Measurements from ENCODE around the gene OAS2.

OAS2 gene

DNA sequence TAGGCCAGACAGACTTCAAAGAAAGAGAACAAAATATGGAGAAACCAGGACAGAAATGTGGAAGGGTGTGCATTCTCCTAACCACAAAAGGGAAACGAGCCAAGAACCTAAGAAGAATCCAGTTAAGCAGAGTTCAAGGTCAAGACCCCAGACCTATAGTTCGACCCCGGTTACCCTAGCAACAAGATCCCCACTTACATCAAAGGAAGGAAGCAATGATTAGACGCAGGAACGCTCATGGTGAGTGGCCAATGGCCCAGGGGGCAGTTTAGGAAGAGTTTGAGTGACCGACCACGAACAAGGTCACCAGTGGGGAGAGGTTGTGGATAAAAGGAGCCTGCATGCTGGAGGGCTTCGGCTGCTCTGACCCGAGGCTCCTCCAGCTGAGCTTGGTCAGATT is 36.2 kb downstream of the OAS2 start:
- Histone ChIP-seq H2BK12ac (ENCODE audit: low read length) (no peak overlapping the region), H2BK5ac (ENCODE audit: low read depth, low read length, poor library complexity) (no peak overlapping the region), H3K4me2 (ENCODE audit: low read length) (no peak overlapping the region), H4K8ac (ENCODE audit: low read depth, low read length) (no peak overlapping the region), H4K12ac (ENCODE audit: low read depth, low read length) (no peak overlapping the region), H3K14ac (ENCODE audit: low read length) (no peak overlapping the region), H3K27ac (ENCODE audit: low read depth, low read length) (no peak overlapping the region), H3K4ac (ENCODE audit: low read depth, low read length) (no peak overlapping the region), H4K91ac (ENCODE audit: low read depth, low read length) (no peak overlapping the region), H2BK120ac (ENCODE audit: insufficient read depth, low read length, poor library complexity) (no peak overlapping the region), H3K4me1 (ENCODE audit: control insufficient read depth in 1 of 2, insufficient read depth in 2 of 2, low read length in 2 of 2) (no peaks in the 10 kb centered on the region), H3K79me2 (ENCODE audit: control insufficient read depth, insufficient read depth, low read length, poor library complexity) (no peaks in the 10 kb centered on the region), H3K18ac (ENCODE audit: low read length) (no peak overlapping the region), H3K4me3 (ENCODE audit: low read depth, low read length) (no peak overlapping the region), H2AK5ac (ENCODE audit: low read length) (no peak overlapping the region), H2AFZ (ENCODE audit: insufficient read depth, low read length, poor library complexity) (no peak overlapping the region), H3K79me1 (ENCODE audit: low read length) (no peaks in the 10 kb centered on the region), H3K23ac (ENCODE audit: low read length) (no peak overlapping the region), H3K36me3 (ENCODE audit: control insufficient read depth in 1 of 2, insufficient read depth in 2 of 2, low read length in 2 of 2) (no peaks in the 10 kb centered on the region), H3K9ac (ENCODE audit: low read length) (no peak overlapping the region), H3K27me3 (ENCODE audit: insufficient read depth, low read length) (no peaks in the 10 kb centered on the region), H3K9me3 (ENCODE audit: insufficient read depth, low read depth, low read length) (no peaks in the 10 kb centered on the region)
- no CpG with 5 or more reads among the region's 9 CpGs for WGBS (ENCODE audit: extremely low coverage, insufficient coverage, insufficient read length)
- DNase-seq, result no peak

DNA sequence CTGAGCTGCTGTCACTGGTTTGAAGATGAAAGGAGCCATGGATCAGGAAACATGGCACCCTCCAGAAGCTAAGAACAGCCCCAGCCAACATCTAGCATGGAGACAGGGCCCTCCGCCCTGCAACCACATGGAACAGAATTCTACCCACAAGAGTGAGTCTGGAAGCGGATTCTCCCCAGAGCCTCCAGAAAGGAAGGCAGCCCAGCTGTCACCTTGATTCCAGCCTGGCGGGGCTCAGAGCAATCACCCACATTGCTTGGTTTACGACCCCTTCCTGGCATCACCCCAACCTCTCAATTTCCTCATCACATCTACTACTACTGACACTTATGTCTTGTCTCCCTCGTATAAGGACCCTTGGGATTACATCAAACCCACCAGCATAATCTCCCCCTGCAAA is 38.5 kb downstream of the OAS2 start:
- no peak overlapping the region for H2BK5ac ChIP-seq (ENCODE audit: low read depth, low read length, poor library complexity)
- H3K79me1 ChIP-seq (ENCODE audit: low read length), result no peaks in the 10 kb centered on the region
- H2AFZ ChIP-seq (ENCODE audit: insufficient read depth, low read length, poor library complexity), result no peak overlapping the region
- H3K36me3 ChIP-seq (ENCODE audit: control insufficient read depth in 1 of 2, insufficient read depth in 2 of 2, low read length in 2 of 2), result no peaks in the 10 kb centered on the region
- H2BK120ac ChIP-seq (ENCODE audit: insufficient read depth, low read length, poor library complexity), result no peak overlapping the region
- DNase-seq, result no peak
- no peak overlapping the region for H3K18ac ChIP-seq (ENCODE audit: low read length)
- H4K91ac ChIP-seq (ENCODE audit: low read depth, low read length), result no peak overlapping the region
- H3K27ac ChIP-seq (ENCODE audit: low read depth, low read length), result no peak overlapping the region
- WGBS (ENCODE audit: extremely low coverage, insufficient coverage, insufficient read length), result no CpG with 5 or more reads among the region's 5 CpGs
- H3K4me3 ChIP-seq (ENCODE audit: low read depth, low read length), result no peak overlapping the region
- H4K12ac ChIP-seq (ENCODE audit: low read depth, low read length), result no peak overlapping the region
- no peak overlapping the region for H3K9ac ChIP-seq (ENCODE audit: low read length)
- no peaks in the 10 kb centered on the region for H3K27me3 ChIP-seq (ENCODE audit: insufficient read depth, low read length)
- no peak overlapping the region for H3K4ac ChIP-seq (ENCODE audit: low read depth, low read length)
- H4K8ac ChIP-seq (ENCODE audit: low read depth, low read length), result no peak overlapping the region
- no peak overlapping the region for H3K23ac ChIP-seq (ENCODE audit: low read length)
- no peak overlapping the region for H2BK12ac ChIP-seq (ENCODE audit: low read length)
- no peaks in the 10 kb centered on the region for H3K79me2 ChIP-seq (ENCODE audit: control insufficient read depth, insufficient read depth, low read length, poor library complexity)
- no peak overlapping the region for H3K14ac ChIP-seq (ENCODE audit: low read length)
- no peak overlapping the region for H2AK5ac ChIP-seq (ENCODE audit: low read length)
- H3K4me1 ChIP-seq (ENCODE audit: control insufficient read depth in 1 of 2, insufficient read depth in 2 of 2, low read length in 2 of 2), result no peaks in the 10 kb centered on the region
- H3K4me2 ChIP-seq (ENCODE audit: low read length), result no peak overlapping the region
- H3K9me3 ChIP-seq (ENCODE audit: insufficient read depth, low read depth, low read length), result no peaks in the 10 kb centered on the region

DNA sequence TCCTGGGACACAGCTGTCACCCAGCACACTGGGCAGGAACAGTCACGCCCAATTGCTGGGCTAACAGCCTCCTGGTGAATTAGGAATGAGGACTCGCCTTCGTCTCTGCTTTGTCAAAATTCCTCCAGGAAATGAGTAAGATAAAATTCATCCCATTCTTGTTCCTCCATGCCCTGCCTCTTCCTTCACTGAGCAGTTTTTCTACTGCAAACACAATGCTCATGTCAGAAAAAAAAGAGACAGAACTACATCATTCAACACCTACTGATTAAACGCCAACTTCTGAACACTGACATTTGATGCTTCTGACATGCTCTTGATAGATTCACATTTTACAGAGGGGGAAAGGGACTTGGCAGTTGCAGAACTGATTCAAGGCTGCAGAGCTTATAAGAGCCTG is 40.7 kb downstream of the OAS2 start:
- no peak overlapping the region for H4K12ac ChIP-seq (ENCODE audit: low read depth, low read length)
- H3K14ac ChIP-seq (ENCODE audit: low read length), result no peak overlapping the region
- no peaks in the 10 kb centered on the region for H3K79me2 ChIP-seq (ENCODE audit: control insufficient read depth, insufficient read depth, low read length, poor library complexity)
- no peaks in the 10 kb centered on the region for H3K36me3 ChIP-seq (ENCODE audit: control insufficient read depth in 1 of 2, insufficient read depth in 2 of 2, low read length in 2 of 2)
- H3K4me3 ChIP-seq (ENCODE audit: low read depth, low read length), result no peak overlapping the region
- no CpG with 5 or more reads among the region's 4 CpGs for WGBS (ENCODE audit: extremely low coverage, insufficient coverage, insufficient read length)
- H4K8ac ChIP-seq (ENCODE audit: low read depth, low read length), result no peak overlapping the region
- H3K4me1 ChIP-seq (ENCODE audit: control insufficient read depth in 1 of 2, insufficient read depth in 2 of 2, low read length in 2 of 2), result no peaks in the 10 kb centered on the region
- no peak overlapping the region for H2BK120ac ChIP-seq (ENCODE audit: insufficient read depth, low read length, poor library complexity)
- H3K9ac ChIP-seq (ENCODE audit: low read length), result no peak overlapping the region
- H3K18ac ChIP-seq (ENCODE audit: low read length), result no peak overlapping the region
- no peaks in the 10 kb centered on the region for H3K79me1 ChIP-seq (ENCODE audit: low read length)
- no peaks in the 10 kb centered on the region for H3K27me3 ChIP-seq (ENCODE audit: insufficient read depth, low read length)
- H4K91ac ChIP-seq (ENCODE audit: low read depth, low read length), result no peak overlapping the region
- no peak overlapping the region for H2AK5ac ChIP-seq (ENCODE audit: low read length)
- no peak overlapping the region for H2AFZ ChIP-seq (ENCODE audit: insufficient read depth, low read length, poor library complexity)
- no peak overlapping the region for H3K23ac ChIP-seq (ENCODE audit: low read length)
- H3K9me3 ChIP-seq (ENCODE audit: insufficient read depth, low read depth, low read length), result no peaks in the 10 kb centered on the region
- peak; percentile 3 to 66 for DNase-seq
- H3K4ac ChIP-seq (ENCODE audit: low read depth, low read length), result no peak overlapping the region
- no peak overlapping the region for H2BK5ac ChIP-seq (ENCODE audit: low read depth, low read length, poor library complexity)
- no peak overlapping the region for H2BK12ac ChIP-seq (ENCODE audit: low read length)
- H3K27ac ChIP-seq (ENCODE audit: low read depth, low read length), result no peak overlapping the region
- no peak overlapping the region for H3K4me2 ChIP-seq (ENCODE audit: low read length)

DNA sequence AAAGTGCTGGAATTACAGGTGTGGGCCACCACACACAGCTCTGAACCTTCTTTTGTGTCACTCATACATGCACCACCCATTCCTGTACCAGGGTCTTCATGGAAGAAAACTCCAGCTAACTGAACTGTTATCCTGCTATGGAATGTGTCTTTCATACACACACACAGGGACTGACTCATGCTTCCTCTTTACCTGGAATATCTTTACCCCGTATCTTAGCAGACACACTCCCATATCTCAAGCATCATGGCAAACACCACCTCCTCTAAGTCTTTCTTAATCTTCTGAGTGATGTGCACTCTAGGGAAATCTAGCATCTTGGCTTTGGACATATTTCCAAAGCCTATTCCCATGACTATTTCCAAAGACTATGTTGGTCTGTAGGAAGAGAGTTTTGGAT is 43.2 kb downstream of the OAS2 start:
- no peak overlapping the region for H4K12ac ChIP-seq (ENCODE audit: low read depth, low read length)
- WGBS (ENCODE audit: extremely low coverage, insufficient coverage, insufficient read length), result no CpG with 5 or more reads among the region's 1 CpG
- H2BK12ac ChIP-seq (ENCODE audit: low read length), result no peak overlapping the region
- no peaks in the 10 kb centered on the region for H3K4me1 ChIP-seq (ENCODE audit: control insufficient read depth in 1 of 2, insufficient read depth in 2 of 2, low read length in 2 of 2)
- no peaks in the 10 kb centered on the region for H3K27me3 ChIP-seq (ENCODE audit: insufficient read depth, low read length)
- H3K4me2 ChIP-seq (ENCODE audit: low read length), result no peak overlapping the region
- H2BK5ac ChIP-seq (ENCODE audit: low read depth, low read length, poor library complexity), result no peak overlapping the region
- H3K4me3 ChIP-seq (ENCODE audit: low read depth, low read length), result no peak overlapping the region
- H3K14ac ChIP-seq (ENCODE audit: low read length), result no peak overlapping the region
- H3K23ac ChIP-seq (ENCODE audit: low read length), result no peak overlapping the region
- no peak overlapping the region for H4K91ac ChIP-seq (ENCODE audit: low read depth, low read length)
- no peak overlapping the region for H2AFZ ChIP-seq (ENCODE audit: insufficient read depth, low read length, poor library complexity)
- H3K27ac ChIP-seq (ENCODE audit: low read depth, low read length), result no peak overlapping the region
- peaks cover 3% of the 10 kb centered on the region for H3K9me3 ChIP-seq (ENCODE audit: insufficient read depth, low read depth, low read length)
- DNase-seq, result peak; percentile 1 to 45
- H3K4ac ChIP-seq (ENCODE audit: low read depth, low read length), result no peak overlapping the region
- no peak overlapping the region for H4K8ac ChIP-seq (ENCODE audit: low read depth, low read length)
- no peak overlapping the region for H3K18ac ChIP-seq (ENCODE audit: low read length)
- no peak overlapping the region for H3K9ac ChIP-seq (ENCODE audit: low read length)
- H3K79me1 ChIP-seq (ENCODE audit: low read length), result no peaks in the 10 kb centered on the region
- H2AK5ac ChIP-seq (ENCODE audit: low read length), result no peak overlapping the region
- H3K79me2 ChIP-seq (ENCODE audit: control insufficient read depth, insufficient read depth, low read length, poor library complexity), result no peaks in the 10 kb centered on the region
- H2BK120ac ChIP-seq (ENCODE audit: insufficient read depth, low read length, poor library complexity), result no peak overlapping the region
- no peaks in the 10 kb centered on the region for H3K36me3 ChIP-seq (ENCODE audit: control insufficient read depth in 1 of 2, insufficient read depth in 2 of 2, low read length in 2 of 2)

All from trophoblast cell (in vitro differentiated cells and primary cell).